Fibroblast of skin of abdomen (primary cell): ENCODE results near the gene NTM.

Experiments used
- DNase-seq: peaks from one replicate; pipeline ENCODE4 v3.0.0-alpha.2; 2013

The NTM gene

DNA sequence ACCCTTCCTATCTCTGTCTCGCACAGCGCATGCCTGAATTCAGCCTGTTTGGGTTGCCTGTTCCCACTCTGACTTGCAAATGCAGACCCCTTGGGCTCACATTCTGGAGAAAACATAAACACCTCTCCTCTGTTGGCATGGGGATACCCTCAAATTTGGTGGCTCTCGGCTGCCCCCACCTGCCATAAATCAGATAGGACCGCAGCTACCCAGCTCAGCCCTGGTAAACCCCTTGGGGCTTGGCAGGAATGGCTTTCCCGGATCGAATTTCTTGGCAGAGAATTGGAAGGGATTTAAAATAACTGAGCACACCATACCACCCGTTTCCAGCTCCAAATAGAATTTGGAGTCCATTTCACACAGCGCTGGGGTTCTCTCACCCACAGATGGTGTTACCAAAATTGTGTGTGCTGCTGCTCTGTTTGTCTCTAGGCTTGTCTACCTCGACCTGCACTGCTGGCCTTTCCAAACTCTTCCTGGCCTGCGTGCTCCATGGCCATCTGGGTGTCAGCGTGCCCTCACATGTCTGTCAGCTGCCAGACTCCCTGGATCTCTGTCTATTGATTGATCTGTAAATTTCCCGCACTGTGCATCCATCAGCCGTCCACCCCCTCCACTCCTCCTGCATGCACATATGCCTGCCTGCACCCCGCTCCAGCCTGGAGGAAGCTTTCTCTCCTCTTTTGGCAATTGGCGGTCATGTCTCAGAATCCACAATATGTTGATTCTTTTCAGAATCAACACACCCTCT lies 134.0 kb downstream of the NTM start:
- DNase-seq = peak; percentile 42

DNA sequence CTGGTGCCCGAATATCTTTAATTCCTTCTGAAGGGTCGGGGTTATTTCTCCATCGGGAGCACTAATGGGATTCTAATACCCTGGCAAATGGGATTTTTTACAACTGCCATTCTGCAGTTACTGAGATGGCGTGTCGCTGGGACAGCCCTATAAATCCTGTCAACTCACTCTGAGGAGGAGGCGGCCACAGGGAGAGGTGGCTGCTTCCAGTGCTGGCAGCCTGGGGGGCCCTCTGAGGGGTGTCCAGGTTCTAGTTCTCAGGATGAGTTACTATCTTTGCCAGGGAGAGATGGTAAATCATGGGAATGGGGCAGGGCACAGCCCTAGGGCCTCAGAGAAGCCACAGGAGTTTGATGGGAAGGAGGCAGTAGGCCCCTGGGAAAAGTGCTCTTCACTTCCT lies 135.9 kb downstream of the NTM start:
- no peak for DNase-seq

DNA sequence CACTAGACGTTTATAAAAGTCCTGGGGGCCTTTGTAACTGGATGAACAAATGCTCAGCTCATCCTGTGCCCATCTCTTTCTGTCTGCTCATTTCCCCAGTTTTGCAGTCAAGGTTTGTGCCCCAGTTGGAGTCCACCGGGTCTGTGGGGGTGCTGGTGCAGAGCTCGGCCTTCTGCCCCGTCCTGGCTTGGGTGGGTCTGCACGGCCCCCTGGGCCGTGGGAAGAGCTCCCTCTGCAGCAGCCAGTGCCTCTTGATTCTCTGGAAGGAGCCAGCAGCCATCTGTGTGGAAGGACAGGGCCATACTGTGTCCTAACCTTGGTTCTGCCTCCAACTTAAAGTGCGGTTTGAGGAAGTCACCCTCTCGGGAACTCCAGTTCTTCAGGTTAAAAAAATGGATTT lies 140.2 kb downstream of the NTM start:
- no peak for DNase-seq

DNA sequence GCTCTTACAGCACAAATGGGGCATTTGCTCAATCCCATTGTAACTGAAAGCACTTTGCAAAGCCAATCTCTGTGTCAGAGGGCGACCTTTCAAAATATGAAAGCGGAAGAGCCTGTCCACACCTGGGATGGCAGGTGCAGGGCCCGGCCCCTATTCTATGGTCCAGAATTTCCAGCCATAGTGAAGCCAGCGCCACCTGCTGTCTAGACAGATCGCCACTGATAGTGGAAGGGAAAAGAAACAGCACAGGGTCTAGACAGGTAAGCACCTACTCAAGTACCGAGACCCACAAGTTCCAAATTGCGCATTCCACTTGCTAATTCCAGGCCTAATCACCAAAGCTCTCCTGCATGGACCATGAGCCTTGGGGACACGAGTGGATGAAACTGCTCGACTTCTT lies 141.4 kb downstream of the NTM start:
- DNase-seq = peak; percentile 5

DNA sequence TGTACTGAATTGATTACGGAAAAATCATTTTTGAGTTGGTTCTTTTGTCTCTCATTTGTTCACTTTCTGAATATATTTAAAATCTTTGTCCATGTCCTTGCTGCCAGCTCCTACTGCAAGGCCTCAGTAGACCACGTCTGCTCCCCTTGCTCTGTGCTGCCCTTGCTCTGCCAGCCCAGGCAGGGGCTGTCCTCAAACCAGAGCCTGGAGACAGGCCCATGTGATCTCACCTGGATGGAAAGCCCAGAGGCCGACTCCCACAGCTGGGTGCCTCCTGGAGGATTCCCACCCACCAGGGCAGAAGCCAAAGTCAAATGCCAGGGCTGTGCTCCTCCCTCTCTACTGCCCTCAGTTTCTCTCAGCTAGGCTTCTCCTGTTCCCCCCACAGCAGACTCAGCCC lies 141.8 kb downstream of the NTM start:
- DNase-seq = no peak

DNA sequence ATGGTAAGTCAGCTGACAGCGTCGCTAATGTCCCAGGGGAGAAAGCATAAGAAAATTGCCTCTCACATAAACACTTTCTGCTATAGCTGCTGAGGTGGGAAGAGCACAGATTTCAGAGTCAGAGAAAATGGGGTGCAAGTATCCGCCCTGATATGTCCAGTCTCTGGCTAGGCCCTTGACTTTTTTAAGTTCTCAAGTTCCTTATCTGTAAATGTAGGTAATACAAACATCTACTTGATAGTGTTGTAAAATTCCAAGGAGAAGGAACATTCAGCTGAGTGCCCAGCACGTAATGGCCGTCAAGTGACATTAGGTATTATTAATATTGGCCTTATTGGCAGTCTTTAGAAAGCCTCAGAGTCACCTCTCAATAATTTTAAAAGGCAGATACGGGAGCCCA lies 143.6 kb downstream of the NTM start:
- no peak for DNase-seq

DNA sequence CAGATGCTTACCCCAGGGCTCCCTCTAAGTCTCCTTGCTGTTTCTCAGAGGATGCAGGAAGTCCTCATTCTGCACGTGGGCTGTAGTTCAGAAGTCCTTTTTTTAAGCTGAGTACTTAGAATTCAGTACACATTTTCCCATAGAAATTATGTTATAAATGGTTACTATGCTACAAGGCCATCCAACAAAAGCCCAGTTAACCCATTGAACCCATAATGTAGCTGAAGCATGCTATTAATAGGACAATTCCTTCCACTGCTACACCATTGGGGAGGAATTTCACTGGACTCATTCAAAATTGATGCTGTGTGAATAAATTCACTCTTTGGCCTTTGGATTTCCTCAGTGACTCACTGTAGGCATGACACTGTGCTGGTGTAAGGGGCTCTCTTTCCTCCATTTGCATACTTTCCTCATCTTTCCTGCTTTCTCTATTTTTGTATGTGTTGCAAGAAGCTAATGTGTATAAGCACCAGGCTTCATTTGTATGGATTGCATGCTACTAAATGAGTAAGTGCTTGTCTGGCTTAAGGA lies 148.0 kb downstream of the NTM start:
- peak; percentile 41 for DNase-seq

DNA sequence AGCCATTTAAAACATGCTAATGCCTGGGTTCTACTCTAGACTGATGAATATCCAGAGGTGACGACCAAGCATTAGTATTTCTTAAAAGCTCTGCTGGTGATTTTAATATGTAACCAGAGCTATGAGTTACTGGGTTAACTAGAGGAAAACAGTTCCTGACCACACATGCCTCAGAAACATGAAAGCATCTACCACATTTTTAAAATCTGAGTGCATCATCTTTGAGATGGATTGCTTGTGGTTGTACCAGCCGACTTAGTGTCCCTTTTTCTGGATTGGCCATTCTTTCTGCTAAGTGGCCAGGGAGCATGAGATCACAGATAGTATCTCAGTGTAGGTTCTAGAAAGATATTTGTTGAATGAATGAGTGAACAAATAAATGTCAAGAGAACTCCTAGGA lies 152.4 kb downstream of the NTM start:
- peak; percentile 41 for DNase-seq

DNA sequence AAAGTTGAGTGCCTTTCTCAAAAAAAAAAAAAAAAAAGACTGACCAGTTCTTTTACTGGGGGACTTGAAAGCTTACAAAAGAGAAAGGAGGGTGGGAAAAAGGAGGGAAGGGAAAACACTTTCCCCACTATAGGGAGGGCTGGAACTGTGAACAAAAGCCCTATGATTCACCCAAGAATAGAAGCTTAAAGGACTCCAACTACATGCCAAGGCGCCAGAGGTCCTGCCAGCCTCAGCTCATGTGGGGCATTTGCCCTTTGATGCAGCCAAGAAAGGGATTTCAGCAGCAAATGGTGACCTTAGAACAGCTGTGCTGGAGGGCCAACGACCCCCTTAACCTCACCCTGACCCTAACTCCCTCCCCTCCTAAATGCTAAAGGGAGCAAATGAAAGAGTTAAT lies 160.0 kb downstream of the NTM start:
- no peak for DNase-seq

DNA sequence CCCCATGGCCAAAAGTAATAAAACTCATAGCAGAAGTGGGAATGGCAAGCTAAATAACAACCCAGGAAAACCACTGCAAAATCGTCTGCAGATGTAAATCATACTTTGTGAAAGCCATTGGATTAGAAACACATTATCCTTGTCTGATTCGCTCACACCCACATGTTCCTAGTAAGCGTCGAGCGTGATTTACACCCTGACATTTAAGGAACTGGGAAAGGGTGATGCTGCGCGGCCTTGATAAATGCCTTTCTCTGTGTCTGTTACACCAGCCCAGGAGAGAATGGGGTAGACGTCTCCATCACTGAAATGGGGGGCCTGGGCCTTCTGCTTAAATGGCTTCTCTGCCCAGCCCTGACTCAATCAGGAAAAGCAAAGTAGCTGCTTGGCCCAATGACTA lies 162.7 kb downstream of the NTM start:
- DNase-seq = peak; percentile 68

DNA sequence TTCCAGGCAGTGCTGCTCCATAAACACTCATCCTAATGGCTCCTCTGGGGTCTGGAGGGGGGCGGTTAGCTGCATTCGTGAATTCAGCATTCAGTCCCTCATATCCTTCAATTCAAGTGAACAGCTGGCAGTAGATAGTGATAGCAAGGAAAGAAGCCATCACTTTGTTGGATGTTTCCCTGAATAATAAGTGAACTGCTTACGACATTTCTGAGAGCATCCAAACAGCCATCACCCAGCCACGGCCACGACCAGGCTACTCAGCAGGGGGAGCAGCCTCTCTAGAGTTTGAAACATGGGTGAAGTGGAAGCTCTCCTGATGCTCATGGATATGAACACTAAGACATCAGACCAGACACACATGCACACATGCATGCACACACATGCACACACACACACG lies 163.6 kb downstream of the NTM start:
- no peak for DNase-seq

DNA sequence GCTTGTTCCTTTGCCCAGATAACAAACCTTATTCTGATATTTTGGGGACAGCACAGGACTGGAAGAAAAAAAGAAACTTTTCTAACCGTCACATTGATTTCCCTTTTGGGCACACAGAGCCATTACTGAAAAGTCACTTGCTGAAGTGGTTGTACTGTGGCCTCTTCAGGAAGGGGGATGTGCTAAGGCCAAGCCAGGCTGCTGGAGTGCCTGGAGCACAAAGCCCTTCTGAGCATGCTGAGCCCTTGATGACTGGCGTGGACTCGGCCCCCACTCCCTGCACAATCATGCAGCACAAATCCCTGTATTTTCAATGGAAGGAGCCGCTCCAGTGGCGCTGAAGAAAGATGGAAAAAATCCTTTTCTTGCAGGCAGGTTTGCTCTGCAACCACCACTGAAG lies 164.2 kb downstream of the NTM start:
- no peak for DNase-seq

DNA sequence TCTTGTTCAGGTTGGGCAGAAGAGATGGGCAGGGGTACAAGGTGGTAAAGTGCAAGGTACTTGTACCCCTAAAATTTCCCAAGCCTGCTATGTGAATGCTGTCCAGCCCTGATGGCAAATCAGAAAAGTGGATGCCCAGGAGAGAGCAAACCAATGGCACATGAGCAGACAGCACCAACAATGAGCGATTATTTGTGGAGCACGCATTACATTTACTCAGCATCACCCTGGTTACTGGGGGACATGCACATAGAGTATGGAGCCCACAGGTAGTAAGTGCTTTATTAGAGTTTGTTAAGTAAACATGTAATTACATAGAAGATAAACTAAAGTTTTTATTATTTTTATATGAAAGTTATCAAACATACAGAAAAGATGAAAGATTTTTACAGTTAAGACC lies 165.7 kb downstream of the NTM start:
- DNase-seq = no peak

DNA sequence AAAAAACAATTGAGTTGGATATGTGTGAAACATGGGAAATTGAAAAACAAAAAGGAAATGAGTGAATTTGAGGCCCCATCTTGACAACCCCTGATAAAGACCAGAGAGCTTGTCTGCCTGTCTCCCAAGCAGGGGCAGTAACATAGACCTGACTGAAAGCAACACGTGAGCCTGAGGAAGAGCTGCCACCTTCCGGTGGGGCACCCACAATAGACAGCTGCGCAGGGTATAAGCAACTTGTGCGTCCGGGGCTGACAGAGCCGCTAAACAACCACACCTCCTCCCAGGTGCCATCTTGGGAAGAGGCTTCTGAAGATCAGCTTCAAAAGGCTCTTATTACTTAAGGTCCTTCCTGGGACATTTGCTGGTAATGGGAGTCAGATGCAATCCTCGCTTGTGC lies 166.8 kb downstream of the NTM start:
- DNase-seq = no peak

DNA sequence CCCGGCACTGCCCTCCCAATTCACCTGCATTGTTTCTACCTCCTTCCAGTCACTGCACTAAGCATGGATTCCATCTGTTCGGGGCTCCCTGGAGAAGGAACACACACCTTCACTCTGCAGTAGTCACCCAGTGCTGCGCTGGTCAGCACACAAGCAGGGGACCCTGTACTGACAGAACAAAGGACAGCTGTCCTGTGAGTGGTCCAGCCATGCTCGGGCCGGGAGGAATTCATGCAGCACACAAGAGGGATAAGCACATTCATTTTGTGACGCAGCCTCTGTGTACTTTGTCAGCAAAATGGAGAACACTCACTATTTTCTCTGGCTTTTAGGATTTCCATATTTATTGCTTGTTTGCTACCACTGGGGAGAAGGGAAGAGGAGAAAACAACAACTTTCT lies 167.3 kb downstream of the NTM start:
- DNase-seq = no peak

DNA sequence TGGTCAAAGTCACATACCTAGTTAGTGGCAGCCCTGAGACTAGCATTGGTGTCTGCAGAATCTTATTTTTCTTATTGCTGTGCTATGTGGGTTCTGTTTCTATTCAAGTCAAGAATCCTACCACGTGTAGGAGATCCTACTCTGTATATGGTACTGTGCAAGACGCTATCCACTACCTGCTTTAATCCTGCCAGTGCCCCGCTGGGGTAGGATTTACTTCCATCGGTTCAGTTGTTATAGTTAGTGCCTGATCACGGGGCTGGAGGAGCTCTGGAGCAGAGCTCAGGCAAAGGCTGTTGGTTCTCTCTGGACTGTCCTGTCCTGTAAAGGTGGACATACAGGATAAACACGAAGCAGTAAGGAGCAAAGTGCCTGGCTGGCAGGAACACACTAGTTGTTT lies 167.9 kb downstream of the NTM start:
- DNase-seq = no peak

DNA sequence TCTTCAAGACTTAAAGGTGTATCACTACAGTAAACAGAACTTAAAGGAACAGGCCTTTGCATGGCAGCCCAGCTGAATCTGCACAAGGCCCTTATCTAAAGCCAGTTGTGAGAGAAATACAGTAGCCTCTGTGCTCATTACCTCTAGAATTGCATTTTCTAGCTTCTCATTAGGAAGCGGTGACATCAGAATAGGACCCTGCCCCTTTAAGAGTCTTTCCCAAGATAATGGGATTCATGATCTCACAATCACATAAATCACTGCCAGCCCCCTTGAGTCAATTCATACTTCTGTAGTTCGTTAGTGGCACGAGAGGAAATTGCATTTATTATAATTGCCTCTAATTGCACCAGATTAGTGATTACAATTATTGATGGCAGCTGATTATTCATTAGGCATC lies 170.3 kb downstream of the NTM start:
- no peak for DNase-seq

DNA sequence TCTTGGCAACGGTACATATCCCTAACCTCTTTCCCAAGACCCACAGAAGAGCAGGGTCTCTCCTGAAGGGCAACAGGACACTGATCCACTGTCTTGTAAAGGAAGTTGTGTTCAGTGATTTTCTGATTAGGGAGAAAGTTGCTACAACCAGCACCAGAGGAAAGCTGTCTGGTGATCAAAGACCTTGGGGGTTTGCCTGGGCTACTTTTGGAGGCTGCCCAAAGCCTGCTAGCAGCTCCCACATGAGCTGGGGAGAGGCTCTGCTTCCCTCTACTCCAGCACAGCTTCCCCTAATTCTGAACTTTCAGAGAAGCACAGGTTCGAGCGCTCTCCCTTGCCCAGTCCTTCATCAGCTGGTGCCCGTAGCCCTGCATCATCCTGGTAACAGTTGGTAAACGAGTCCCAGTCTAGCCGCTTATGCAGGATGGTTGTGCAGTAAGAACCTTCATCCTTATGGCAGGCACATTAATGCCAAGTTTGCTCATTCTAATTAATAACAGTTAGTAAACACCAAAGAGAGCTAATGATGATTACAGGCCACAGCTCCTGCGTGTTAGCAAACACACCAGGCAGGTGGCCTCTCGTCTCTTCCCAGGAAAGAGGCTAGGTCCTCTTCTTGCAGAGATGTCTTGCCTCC lies 173.1 kb downstream of the NTM start:
- DNase-seq = no peak

DNA sequence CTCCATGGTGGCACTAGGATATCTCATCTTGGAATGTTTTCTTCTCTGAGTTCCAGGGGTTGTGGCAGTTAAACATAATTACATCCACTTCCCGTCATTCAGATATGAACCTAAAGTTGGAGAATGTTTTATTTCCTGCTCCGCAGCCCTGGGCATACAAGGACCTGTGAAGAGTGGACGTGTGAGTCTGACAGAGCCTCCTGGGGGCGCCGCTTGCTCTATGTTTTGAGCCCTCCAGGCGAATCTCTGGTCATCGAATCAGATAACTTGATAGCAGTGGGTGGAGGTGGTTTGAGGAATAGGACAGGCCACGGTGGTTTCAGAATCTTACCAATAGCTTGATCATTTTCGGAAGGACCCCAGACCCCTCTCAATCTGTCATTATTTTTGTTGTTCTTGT lies 174.2 kb downstream of the NTM start:
- DNase-seq = no peak

DNA sequence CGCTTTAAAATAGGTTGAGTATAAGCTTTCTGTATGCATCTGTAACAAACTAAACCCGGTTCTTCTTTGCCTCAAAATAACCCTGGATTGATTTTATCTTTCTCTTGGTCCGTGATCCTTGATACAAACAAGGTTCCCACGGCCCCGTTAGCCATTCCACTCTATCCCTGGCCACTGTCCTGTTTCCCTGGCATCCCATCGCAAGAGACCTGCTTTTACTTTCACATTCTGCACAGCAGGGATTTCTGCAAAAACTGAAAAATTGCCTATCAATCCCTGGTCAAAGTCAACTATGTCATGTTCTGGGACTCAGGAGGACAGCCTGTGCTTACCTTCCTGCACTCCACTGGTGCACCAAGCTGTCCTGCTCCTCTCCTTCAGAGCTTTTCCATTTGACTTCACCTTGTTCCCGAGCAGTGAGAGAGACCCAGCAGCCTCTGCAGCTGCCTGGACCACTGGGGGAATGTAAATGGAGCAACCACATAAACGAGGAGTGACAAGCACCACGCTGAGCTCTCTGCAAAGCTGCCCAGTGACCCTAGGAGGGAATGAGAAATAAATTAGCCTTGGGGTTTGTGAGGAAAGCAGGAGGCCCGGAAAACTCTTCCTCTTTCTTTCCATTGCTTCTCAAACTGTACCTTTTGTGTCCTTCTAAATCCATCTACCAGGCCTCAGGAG lies 175.9 kb downstream of the NTM start:
- DNase-seq = no peak

DNA sequence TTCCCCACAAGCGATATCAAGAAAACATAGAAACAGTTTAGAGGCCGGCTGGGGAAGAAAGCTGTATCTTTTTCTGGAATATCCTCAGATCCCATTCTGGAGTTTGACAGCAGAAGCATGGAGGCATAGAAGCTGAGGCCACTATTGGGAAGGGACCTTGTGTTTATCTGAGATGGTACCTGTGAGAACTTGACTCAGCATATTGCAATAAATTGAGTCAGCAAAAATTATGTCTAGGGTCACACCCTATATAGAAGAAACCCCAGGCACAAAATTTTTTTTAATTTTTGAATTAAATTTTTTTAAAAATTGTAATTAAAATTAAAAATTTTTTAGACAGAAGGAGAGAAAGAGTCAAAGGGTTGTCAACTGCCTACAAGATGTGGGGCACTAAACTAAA lies 178.7 kb downstream of the NTM start:
- no peak for DNase-seq

DNA sequence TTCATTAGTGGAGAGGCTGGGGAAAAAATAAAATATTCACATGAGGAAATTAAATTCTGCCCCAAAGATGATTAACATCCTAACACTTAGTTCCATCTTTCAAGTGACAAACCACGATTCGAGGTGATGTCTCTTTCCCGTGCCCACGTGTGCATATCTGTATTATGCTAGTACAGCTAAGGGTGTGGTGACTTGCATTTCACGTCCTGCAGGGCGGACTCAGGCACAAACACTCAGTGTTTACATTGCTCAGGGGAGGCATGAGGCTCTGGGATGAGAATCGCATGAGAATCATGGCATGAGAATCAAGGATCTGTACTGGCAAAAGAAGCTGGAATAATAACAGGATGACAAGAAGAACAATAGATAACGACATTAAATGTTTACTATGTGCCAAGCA lies 179.4 kb downstream of the NTM start:
- no peak for DNase-seq

DNA sequence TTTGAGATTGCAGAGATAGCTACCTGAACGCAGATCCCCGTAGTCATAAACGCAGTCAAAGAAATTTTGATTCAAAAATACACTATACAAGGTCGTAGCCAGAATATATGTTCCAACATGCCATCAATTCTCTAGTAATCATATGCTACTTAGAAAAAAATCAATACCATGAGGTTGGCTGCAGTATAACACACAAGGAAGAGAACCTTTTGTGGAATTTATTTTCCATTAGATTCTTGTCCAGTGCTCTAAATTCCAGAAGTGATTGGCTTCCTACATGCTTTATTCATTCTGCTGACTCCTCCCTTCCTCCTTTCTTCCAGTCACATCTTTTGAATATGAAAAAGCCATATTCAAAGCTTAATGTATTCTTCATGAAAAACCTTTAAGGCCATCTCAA lies 189.9 kb downstream of the NTM start:
- DNase-seq = no peak

DNA sequence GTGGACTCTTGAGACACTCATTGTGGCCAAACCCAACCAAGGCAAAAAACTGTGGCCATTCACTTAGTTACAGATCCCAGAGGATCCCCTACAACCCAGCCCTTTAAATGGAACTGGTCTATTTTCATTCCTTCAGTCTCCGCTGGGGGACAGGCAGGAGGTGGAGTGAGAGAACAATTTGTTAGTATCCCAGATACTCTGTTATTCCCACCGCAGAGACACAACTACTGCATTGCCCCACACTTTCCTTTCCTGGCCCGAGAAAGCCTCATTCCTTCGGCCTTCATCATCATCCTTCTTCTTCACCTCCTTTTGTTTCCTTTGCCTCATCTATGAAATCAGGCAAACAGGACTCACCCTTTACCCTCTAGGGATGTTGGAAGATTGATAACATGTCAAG lies 191.1 kb downstream of the NTM start:
- peak; percentile 33 for DNase-seq
